K562 (cell line): ENCODE results near the gene MZB1. TPM values are rescaled to one million over a fixed set of nuclear protein-coding genes. Genes with fewer than 3 reads are reported as not detected.

ENCODE experiments used
- ATAC-seq: fragments of 200-7000 bp; cut with Tn5 transposase; 3 replicates; pipeline ENCODE4 v1.9.1; 2020; ENCODE audit warnings: moderate library complexity
- BruUV-seq: library from RNA; stranded (reverse); fragments of 400-500 nt; replicated peaks from 2 replicates; lab custom pipeline; 2021; lab: Mats Ljungman, UMichigan
- CTCF ChIA-PET: fragments of 300-600 bp; formaldehyde crosslinking; extraction: SDS; loops from one replicate; lab custom pipeline; 2021; ENCODE audit warnings: low intra/inter-chr PET ratio; lab: Yijun Ruan, JAX
- POLR2A ChIA-PET: fragments of 300-600, 350-650 bp; sonication (Branson Sonifier 250); formaldehyde crosslinking; extraction: SDS; loops from one replicate; lab custom pipeline; 2021; ENCODE audit warnings: antibody characterized with exemption, inconsistent platforms; lab: Yijun Ruan, JAX
- DNase-seq, 4 experiments: peaks; one replicate each; pipeline versions ENCODE4 v3.0.0 to v3.0.0-alpha.2; 2011 to 2018; ENCODE audit warnings: low spot score in 3 of 4, mixed read lengths in 3 of 4; ENCODE audit errors: extremely low read depth in 1 of 4
- FAIRE-seq: peaks from 2 replicates; lab custom pipeline; 2011; peaks lifted over from hg19 to GRCh38; lab: Jason Lieb, UNC
- H2AFZ ChIP-seq: 2 replicates; pipeline ENCODE4 v1.6.0; 2011; ENCODE audit warnings: low read depth, low read length, control low read depth, inconsistent platforms
- H3K27ac ChIP-seq: fragments of 200-600 bp; 3 replicates; pipeline ENCODE4 v1.8.0; 2011; ENCODE audit warnings: low read depth, mild to moderate bottlenecking, control low read depth, inconsistent platforms, low read length, moderate library complexity, mixed read lengths; ENCODE audit errors: extremely low read depth
- H3K27me3 ChIP-seq, 2 experiments: fragments of 300-600 bp in 1 of 2; 2 replicates in 1 of 2; 3 replicates in 1 of 2; pipeline versions ENCODE4 v1.6.0 to v1.8.0; 2011; ENCODE audit warnings: inconsistent platforms in 2 of 2, low read length in 2 of 2, mild to moderate bottlenecking in 1 of 2, mixed read lengths in 1 of 2, moderate library complexity in 1 of 2; ENCODE audit not compliant: control insufficient read depth in 2 of 2, insufficient read depth in 2 of 2
- H3K36me3 ChIP-seq: fragments of 300-600 bp; 3 replicates; pipeline ENCODE4 v1.8.0; 2011; ENCODE audit warnings: mild to moderate bottlenecking, low read length, inconsistent platforms; ENCODE audit not compliant: control insufficient read depth, insufficient read depth
- H3K4me1 ChIP-seq, 2 experiments: fragments of 200-600 bp in 1 of 2; replicated peaks in 1 of 2; 2 replicates in 1 of 2; 3 replicates in 1 of 2; pipeline versions ENCODE4 v1.5.1 to v1.8.0; 2011; ENCODE audit warnings: inconsistent platforms in 2 of 2, low read length in 2 of 2, mild to moderate bottlenecking in 1 of 2, mixed read lengths in 1 of 2, moderate library complexity in 1 of 2; ENCODE audit not compliant: control insufficient read depth in 2 of 2, insufficient read depth in 2 of 2
- H3K4me2 ChIP-seq: 2 replicates; pipeline ENCODE4 v1.6.1; 2011; ENCODE audit warnings: low read length, control low read depth, inconsistent platforms, mixed read lengths; ENCODE audit not compliant: insufficient read depth
- H3K4me3 ChIP-seq: fragments of 200-600 bp; sonication (generic), shearing (Covaris generic); 2 replicates; pipeline ENCODE4 v1.5.1; 2016; ENCODE audit warnings: control low read depth, inconsistent platforms
- H3K79me2 ChIP-seq: fragments of 200-600 bp; 3 replicates; pipeline ENCODE4 v1.8.0; 2011; ENCODE audit warnings: low read length, inconsistent platforms; ENCODE audit not compliant: control insufficient read depth, insufficient read depth
- H3K9ac ChIP-seq, 2 experiments: 2 replicates each; pipeline versions ENCODE4 v1.6.0 to v1.6.1; 2011; ENCODE audit warnings: low read depth in 2 of 2, low read length in 2 of 2, control low read depth in 1 of 2, inconsistent platforms in 1 of 2, mild to moderate bottlenecking in 1 of 2, mixed read lengths in 1 of 2; ENCODE audit not compliant: insufficient read depth in 1 of 2
- H3K9me1 ChIP-seq: one replicate; pipeline ENCODE4 v1.6.0; 2011; ENCODE audit warnings: inconsistent platforms, mild to moderate bottlenecking, low read length, moderate library complexity; ENCODE audit not compliant: control insufficient read depth, insufficient read depth
- H3K9me3 ChIP-seq: replicated peaks from 2 replicates; pipeline ENCODE4 v1.5.1; 2011; ENCODE audit warnings: low read depth, low read length, inconsistent platforms; ENCODE audit not compliant: control insufficient read depth, insufficient read depth
- H4K20me1 ChIP-seq: replicated peaks from 2 replicates; pipeline ENCODE4 v1.6.1; 2011; ENCODE audit warnings: low read length, inconsistent platforms, mixed read lengths; ENCODE audit not compliant: control insufficient read depth, insufficient read depth
- CHD2 ChIP-seq: IDR thresholded peaks from 2 replicates; pipeline ENCODE4 v1.6.1; 2011; ENCODE audit warnings: low read depth, low read length
- GABPB2 ChIP-seq: fragments of 250-450 bp; sonication (Bioruptor Pico); conservative IDR thresholded peaks from 2 replicates; pipeline ENCODE4 v1.5.1; 2021; ENCODE audit warnings: mild to moderate bottlenecking
- GATAD2B ChIP-seq: fragments of 450-650 bp; IDR thresholded peaks from 2 replicates; pipeline ENCODE4 v1.6.1; 2017; ENCODE audit warnings: mild to moderate bottlenecking, borderline replicate concordance
- HEY1 ChIP-seq: fragments of 250-450 bp; sonication (Bioruptor Pico); IDR thresholded peaks from 2 replicates; pipeline ENCODE4 v1.5.0; 2020; ENCODE audit warnings: mild to moderate bottlenecking, moderate library complexity, borderline replicate concordance
- HINFP ChIP-seq: fragments of 450-650 bp; conservative IDR thresholded peaks from 2 replicates; pipeline ENCODE4 v1.6.1; 2016; ENCODE audit warnings: missing genetic modification characterization, low read depth, mild to moderate bottlenecking, control low read depth, missing compliant biosample characterization
- MAZ ChIP-seq, 2 experiments: fragments of 450-650 bp in 1 of 2; sonication (generic) in 1 of 2; formaldehyde crosslinking; IDR thresholded peaks in 1 of 2; conservative IDR thresholded peaks in 1 of 2; 2 replicates each; pipeline versions ENCODE4 v1.4.0 to v1.5.0; 2020; ENCODE audit warnings: mild to moderate bottlenecking in 1 of 2, missing genetic modification reagents in 1 of 2
- PBX2 ChIP-seq, 2 experiments: IDR thresholded peaks in 1 of 2; conservative IDR thresholded peaks in 1 of 2; 2 replicates each; pipeline ENCODE4 v1.6.1; 2016; ENCODE audit warnings: low read depth in 2 of 2, mild to moderate bottlenecking in 1 of 2, missing compliant biosample characterization in 1 of 2, missing genetic modification characterization in 1 of 2, moderate library complexity in 1 of 2
- SMARCC2 ChIP-seq: fragments of 450-650 bp; IDR thresholded peaks from 2 replicates; pipeline ENCODE4 v1.6.1; 2017; ENCODE audit warnings: antibody characterized with exemption, moderate library complexity, mild to moderate bottlenecking, low read depth
- TAF1 ChIP-seq: IDR thresholded peaks from 2 replicates; pipeline ENCODE4 v1.6.1; 2011; ENCODE audit warnings: mild to moderate bottlenecking, low read length, moderate library complexity; ENCODE audit not compliant: insufficient read depth, control insufficient read depth, severe bottlenecking; ENCODE audit errors: extremely low read depth
- TFAM ChIP-seq: fragments of 250-450 bp; sonication (Bioruptor Pico); conservative IDR thresholded peaks from 2 replicates; pipeline ENCODE4 v1.5.0; 2021; ENCODE audit warnings: mild to moderate bottlenecking, moderate library complexity
- TRIM28 ChIP-seq: fragments of 450-650 bp; IDR thresholded peaks from 2 replicates; pipeline ENCODE4 v1.6.1; 2017
- ZNF134 ChIP-seq: fragments of 250-450 bp; sonication (Bioruptor Pico); conservative IDR thresholded peaks from 2 replicates; pipeline ENCODE4 v1.4.0; 2020
- ZNF77 ChIP-seq: fragments of 250-450 bp; sonication (Bioruptor Pico); IDR thresholded peaks from 2 replicates; pipeline ENCODE4 v1.5.0; 2020
- WGBS: fragments of 100-300 bp; shearing (Covaris generic); methylation state at CpG from one replicate; pipeline ENCODE4 v1.1.6; 2016; ENCODE audit warnings: low coverage, mixed read lengths; ENCODE audit not compliant: insufficient coverage; ENCODE audit errors: missing lambda C conversion rate; 5-methylcytosine and 5-hydroxymethylcytosine counted together
- in situ Hi-C: fragments of 300-500 bp; cut with MboI; formaldehyde crosslinking; loops from 4 replicates; pipeline ENCODE4 v1.15.0; 2018; ENCODE audit warnings: inconsistent platforms, mixed read lengths
- intact Hi-C: fragments of 100-400 bp; cut with micrococcal nuclease; formaldehyde crosslinking; loops from 2 replicates; pipeline ENCODE4 v1.14.2; 2022
- polyA plus RNA-seq, 8 experiments: library from polyadenylated mRNA; depleted of rRNA in 4 of 8; stranded (reverse) in 5 of 8; unstranded in 3 of 8; fragments of >200 nt; fragmentation: Nextera tagmentation in 2 of 8; fragmentation: Illumina TruSeq in 1 of 8; extraction: Ambion mirVana in 2 of 8; extraction: Trizol in 1 of 8; gene quantifications; 2 replicates each; pipeline versions ENCODE4 v1.2.1 to v1.2.3, GENCODE V29; 2011 to 2014; ENCODE audit warnings: inconsistent platforms in 1 of 8, missing spikeins in 1 of 8
- total RNA-seq, 7 experiments: library from RNA; depleted of rRNA in 6 of 7; stranded (reverse); fragments of >200 nt in 6 of 7; fragmentation: Illumina TruSeq in 2 of 7; extraction: Trizol in 2 of 7; gene quantifications; 2 replicates each; pipeline versions ENCODE4 v1.2.1 to v1.2.3, GENCODE V29; 2011 to 2021; ENCODE audit warnings: low replicate concordance in 1 of 7
- TF ChIP-seq, protein P1 (sequence below): fragments of 250-450 bp; sonication (Bioruptor Pico); IDR thresholded peaks from 2 replicates; pipeline ENCODE4 v1.8.0; 2022; ENCODE audit warnings: moderate library complexity, mild to moderate bottlenecking, inconsistent platforms
- TF ChIP-seq, protein P2 (sequence below): IDR thresholded peaks from 2 replicates; pipeline ENCODE4 v1.6.1; 2011; ENCODE audit warnings: borderline replicate concordance, low read depth, mild to moderate bottlenecking, moderate library complexity, low read length; ENCODE audit not compliant: insufficient read depth, poor library complexity, severe bottlenecking

MZB1 gene
- total and polyA plus RNA-seq, 9 of the 15 experiments (the other 6 are each of a cell fraction or from before 2014, with no cell fraction given): 0.13 to 0.31 TPM; not detected in 7

DNA sequence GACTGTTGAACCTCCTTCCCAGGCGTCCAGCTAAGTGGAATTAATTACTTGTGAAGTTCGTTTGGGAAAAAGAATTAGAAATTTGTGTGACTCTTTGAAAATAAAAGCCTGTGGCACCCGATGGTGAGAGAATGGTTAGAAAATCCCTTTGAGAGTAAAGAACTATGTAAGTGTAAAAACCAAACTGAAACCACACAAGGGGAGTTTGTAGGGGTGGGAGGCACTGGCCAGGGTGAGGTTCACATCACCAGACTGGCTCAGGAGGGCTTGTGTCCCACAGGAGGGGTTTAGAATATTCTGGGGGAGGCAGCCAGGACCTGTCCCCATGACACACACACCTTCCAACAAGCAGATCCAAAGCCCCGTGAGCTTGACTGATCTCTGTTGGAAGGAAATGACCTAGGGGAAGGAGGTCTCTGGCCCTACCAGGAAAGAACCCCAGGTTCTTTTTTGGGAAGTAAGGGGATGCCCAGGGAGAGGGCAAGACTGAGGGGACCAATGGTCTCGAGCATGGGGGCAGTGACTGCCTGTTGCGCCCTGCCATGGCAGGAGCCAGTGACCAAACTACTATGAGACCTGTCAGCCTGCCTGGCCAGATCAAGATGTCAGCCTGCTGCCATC is 9.9 kb upstream of the MZB1 start:
- H2AFZ ChIP-seq: no peak overlapping the region
- no peak overlapping the region for H3K4me3 ChIP-seq
- no peak overlapping the region for H3K27ac ChIP-seq
- WGBS: 48% methylated on average over 6 of the region's 6 CpGs
- H4K20me1 ChIP-seq: no peaks in the 10 kb centered on the region
- no peak overlapping the region for H3K4me2 ChIP-seq
- ATAC-seq (no peak), FAIRE-seq (no peak), DNase-seq (no peak)
- no peaks in the 10 kb centered on the region for H3K27me3 ChIP-seq
- H3K9ac ChIP-seq: peak overlapping the region in 1 of 2 experiments; percentile 39; a peak in 1 of 4 replicates
- POLR2A ChIA-PET: no interaction called here
- in situ Hi-C loops: no loop called here
- no TSS peak for BruUV-seq
- H3K9me1 ChIP-seq: no peaks in the 10 kb centered on the region
- intact Hi-C loops: loop anchor here (5.0 kb wide), 1 partner anchor 57 kb away; the partner anchor contains the start of gene PAIP2
- no peaks in the 10 kb centered on the region for H3K79me2 ChIP-seq
- no peaks in the 10 kb centered on the region for H3K9me3 ChIP-seq
- peaks cover 15 to 17% of the 10 kb centered on the region in 2 experiments for H3K4me1 ChIP-seq
- CTCF ChIA-PET: interaction anchor here (0.6 kb wide), 1 partner anchor 1160 kb away, joined by 3 read pairs; no protein-coding TSS in a partner anchor
- 0 out of 3 replicates have a peak, but pooled peaks cover 2% of the 10 kb centered on the region for H3K36me3 ChIP-seq
- TF ChIP-seq, protein P1, sequence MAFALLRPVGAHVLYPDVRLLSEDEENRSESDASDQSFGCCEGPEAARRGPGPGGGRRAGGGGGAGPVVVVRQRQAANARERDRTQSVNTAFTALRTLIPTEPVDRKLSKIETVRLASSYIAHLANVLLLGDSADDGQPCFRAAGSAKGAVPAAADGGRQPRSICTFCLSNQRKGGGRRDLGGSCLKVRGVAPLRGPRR (CRISPR knock-in tag): no peak
- TF ChIP-seq ZNF134 (CRISPR knock-in tag) (no peak), GATAD2B (no peak), HEY1 (CRISPR knock-in tag) (no peak), GABPB2 (CRISPR knock-in tag) (no peak), TAF1 (no peak), MAZ (CRISPR knock-in tag; conservative IDR thresholded peaks at IDR 0.05 in 1 of 2, IDR thresholded peaks at IDR 0.05 in 1 of 2) (no peak), CHD2 (no peak), SMARCC2 (no peak), PBX2 (CRISPR knock-in tag; IDR thresholded peaks at IDR 0.05; ENCODE audit: low read depth) (no peak), PBX2 (tag; conservative IDR thresholded peaks at IDR 0.05; ENCODE audit: low read depth) (no peak), TFAM (CRISPR knock-in tag) (no peak), HINFP (no peak), TRIM28 (no peak), ZNF77 (CRISPR knock-in tag) (no peak)
- TF ChIP-seq, protein P2, sequence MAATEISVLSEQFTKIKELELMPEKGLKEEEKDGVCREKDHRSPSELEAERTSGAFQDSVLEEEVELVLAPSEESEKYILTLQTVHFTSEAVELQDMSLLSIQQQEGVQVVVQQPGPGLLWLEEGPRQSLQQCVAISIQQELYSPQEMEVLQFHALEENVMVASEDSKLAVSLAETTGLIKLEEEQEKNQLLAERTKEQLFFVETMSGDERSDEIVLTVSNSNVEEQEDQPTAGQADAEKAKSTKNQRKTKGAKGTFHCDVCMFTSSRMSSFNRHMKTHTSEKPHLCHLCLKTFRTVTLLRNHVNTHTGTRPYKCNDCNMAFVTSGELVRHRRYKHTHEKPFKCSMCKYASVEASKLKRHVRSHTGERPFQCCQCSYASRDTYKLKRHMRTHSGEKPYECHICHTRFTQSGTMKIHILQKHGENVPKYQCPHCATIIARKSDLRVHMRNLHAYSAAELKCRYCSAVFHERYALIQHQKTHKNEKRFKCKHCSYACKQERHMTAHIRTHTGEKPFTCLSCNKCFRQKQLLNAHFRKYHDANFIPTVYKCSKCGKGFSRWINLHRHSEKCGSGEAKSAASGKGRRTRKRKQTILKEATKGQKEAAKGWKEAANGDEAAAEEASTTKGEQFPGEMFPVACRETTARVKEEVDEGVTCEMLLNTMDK: no peak
